Measurements from ENCODE around the gene CAMK2A. TPM values are rescaled to one million over a fixed set of nuclear protein-coding genes. Genes with fewer than 3 reads are reported as not detected.

Gene CAMK2A
- polyA plus RNA-seq, 1 of the 3 experiments (the other 2 are of a cell fraction) = 0.10 TPM

GRCh38 chr5:150196986-150197385 is 92.6 kb downstream of the CAMK2A start:
- H3F3A ChIP-seq (replicated peaks; ENCODE audit: insufficient read depth) = no peaks in the 10 kb centered on the region
- H3K36me3 ChIP-seq (replicated peaks in 1 of 2; ENCODE audit: control insufficient read depth in 1 of 2, insufficient read depth in 2 of 2, low read length in 1 of 2) = no peaks in the 10 kb centered on the region
- DNase-seq = no peak
- peaks cover 6% of the 10 kb centered on the region; the same call in 1 of the 2 replicates for H3K27me3 ChIP-seq (ENCODE audit: insufficient read depth)
- H3K4me1 ChIP-seq (ENCODE audit: control insufficient read depth in 1 of 2, insufficient read depth in 2 of 2, low read depth in 1 of 2, low read length in 1 of 2) = no peaks in the 10 kb centered on the region; a peak in 1 of 4 replicates
- TF ChIP-seq ZBTB33 (IDR thresholded peaks at IDR 0.05; ENCODE audit: borderline replicate concordance, low read depth) (no peak), GATA2 (CRISPR knock-in tag; IDR thresholded peaks at IDR 0.05) (no peak), EP300 (IDR thresholded peaks at IDR 0.05; ENCODE audit: borderline replicate concordance in 1 of 2, low read depth in 1 of 2, low read length in 1 of 2) (no peak), FOXM1 (IDR thresholded peaks at IDR 0.05; ENCODE audit: low read depth) (no peak), USF2 (IDR thresholded peaks at IDR 0.05; ENCODE audit: borderline replicate concordance, low read depth, low read length) (no peak), EZH2phosphoT487 (IDR thresholded peaks at IDR 0.05; ENCODE audit: borderline replicate concordance, low read depth) (no peak), IRF3 (IDR thresholded peaks at IDR 0.05; ENCODE audit: low read depth, low read length) (no peak), POLR2AphosphoS5 (IDR thresholded peaks at IDR 0.05; ENCODE audit: low read depth, low read length) (no peak), PBX3 (IDR thresholded peaks at IDR 0.05) (no peak), TCF12 (IDR thresholded peaks at IDR 0.05) (no peak), NFIC (IDR thresholded peaks at IDR 0.05; ENCODE audit: borderline replicate concordance) (no peak), CHD2 (IDR thresholded peaks at IDR 0.05; ENCODE audit: low read length, partially characterized antibody) (no peak), SMC3 (IDR thresholded peaks at IDR 0.05; ENCODE audit: low read depth, low read length) (no peak), JUND (IDR thresholded peaks at IDR 0.05) (no peak), NRF1 (IDR thresholded peaks at IDR 0.05; ENCODE audit: low read depth, low read length) (no peak), TEAD4 (IDR thresholded peaks at IDR 0.05; ENCODE audit: borderline replicate concordance, insufficient read depth) (no peak), TAF1 (IDR thresholded peaks at IDR 0.05; ENCODE audit: borderline replicate concordance, low read depth, low read length) (no peak), FOXJ3 (CRISPR knock-in tag; IDR thresholded peaks at IDR 0.05) (no peak), RAD21 (IDR thresholded peaks at IDR 0.05; ENCODE audit: low read length) (no peak)
- ChIA-PET POLR2A (no interaction called here), CTCF (interaction anchor here (0.7 to 4.8 kb wide), 5 partner anchors 15 to 76 kb away, joined by 3 to 22 read pairs (median 5); no protein-coding TSS in a partner anchor)
- no peak overlapping the region for H3K9ac ChIP-seq
- H3K4me3 ChIP-seq (ENCODE audit: low read depth in 2 of 2, low read length in 1 of 2) = no peak overlapping the region
- no peaks in the 10 kb centered on the region for H3K79me2 ChIP-seq (ENCODE audit: insufficient read depth)
- H2AFZ ChIP-seq (ENCODE audit: low read depth) = no peak overlapping the region
- no peaks in the 10 kb centered on the region for H3K9me3 ChIP-seq
- H3K4me2 ChIP-seq = no peak overlapping the region
- 76% methylated on average over 15 of the region's 16 CpGs for WGBS (ENCODE audit: low lambda C conversion rate)
- no peak overlapping the region for H3K27ac ChIP-seq (ENCODE audit: low read depth in 2 of 2, low read length in 1 of 2)
- H3K9me2 ChIP-seq = no peaks in the 10 kb centered on the region
- no peaks in the 10 kb centered on the region for H4K20me1 ChIP-seq (ENCODE audit: insufficient read depth)
